Breast epithelium (tissue), 3 donors: ENCODE results near the gene SIRT1.

Experiments
- POLR2A ChIP-seq: fragments of 450-650 bp; IDR thresholded peaks from one replicate; pipeline ENCODE4 v1.6.1; 2016; ENCODE audit warnings: antibody characterized with exemption, mild to moderate bottlenecking, moderate library complexity
- TF ChIP-seq, protein P1 (sequence below), 3 donors: fragments of 450-650 bp; IDR thresholded peaks; one replicate each; pipeline ENCODE4 v1.5.1; 2016 to 2017; ENCODE audit warnings: antibody characterized with exemption in 3 of 3, mild to moderate bottlenecking in 3 of 3, moderate library complexity in 3 of 3

- TF ChIP-seq, protein P1, sequence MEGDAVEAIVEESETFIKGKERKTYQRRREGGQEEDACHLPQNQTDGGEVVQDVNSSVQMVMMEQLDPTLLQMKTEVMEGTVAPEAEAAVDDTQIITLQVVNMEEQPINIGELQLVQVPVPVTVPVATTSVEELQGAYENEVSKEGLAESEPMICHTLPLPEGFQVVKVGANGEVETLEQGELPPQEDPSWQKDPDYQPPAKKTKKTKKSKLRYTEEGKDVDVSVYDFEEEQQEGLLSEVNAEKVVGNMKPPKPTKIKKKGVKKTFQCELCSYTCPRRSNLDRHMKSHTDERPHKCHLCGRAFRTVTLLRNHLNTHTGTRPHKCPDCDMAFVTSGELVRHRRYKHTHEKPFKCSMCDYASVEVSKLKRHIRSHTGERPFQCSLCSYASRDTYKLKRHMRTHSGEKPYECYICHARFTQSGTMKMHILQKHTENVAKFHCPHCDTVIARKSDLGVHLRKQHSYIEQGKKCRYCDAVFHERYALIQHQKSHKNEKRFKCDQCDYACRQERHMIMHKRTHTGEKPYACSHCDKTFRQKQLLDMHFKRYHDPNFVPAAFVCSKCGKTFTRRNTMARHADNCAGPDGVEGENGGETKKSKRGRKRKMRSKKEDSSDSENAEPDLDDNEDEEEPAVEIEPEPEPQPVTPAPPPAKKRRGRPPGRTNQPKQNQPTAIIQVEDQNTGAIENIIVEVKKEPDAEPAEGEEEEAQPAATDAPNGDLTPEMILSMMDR (IDR thresholded peaks at IDR 0.05), result no peak
- no peak for TF ChIP-seq POLR2A
These were observed 39.7 kb downstream of the SIRT1 start for GRCh38 chr10:67924136-67924535.
